ENCODE results near the gene TMCC2. TPM values are rescaled to one million over a fixed set of nuclear protein-coding genes. Genes with fewer than 3 reads are reported as not detected.
A peak's percentile ranks its signal among the peaks of the same experiment; 100 is the strongest.

The TMCC2 gene
- total and polyA plus RNA-seq, 2 donors from 2014 or later: 1.3 to 3.5 TPM

GRCh38 chr1:205190845-205191577 is 36.7 kb upstream of the TMCC2 start:
- Histone ChIP-seq H3K36me3 (ENCODE audit: control insufficient read depth in 2 of 3, insufficient read depth in 3 of 3, low read length in 3 of 3) (peaks cover 0 to 3% (median 0%) of the 10 kb centered on the region in 3 donors), H3K27me3 (ENCODE audit: control insufficient read depth, insufficient read depth, low read length) (no peaks in the 10 kb centered on the region), H3K9ac (ENCODE audit: low read length in 3 of 3) (peak overlapping the region in 1 of 3 donors; percentile 23), H3K4me3 (ENCODE audit: low read length in 3 of 3) (peak overlapping the region in 2 of 3 donors; percentile 31 to 42), H3K27ac (ENCODE audit: low read depth in 2 of 2, low read length in 2 of 2) (peak overlapping the region; percentile 46 to 56), H3K4me1 (ENCODE audit: control insufficient read depth in 2 of 3, insufficient read depth in 2 of 3, low read depth in 1 of 3, low read length in 3 of 3) (peaks cover 13 to 32% (median 24%) of the 10 kb centered on the region in 3 donors), H3K9me3 (ENCODE audit: control insufficient read depth in 2 of 3, insufficient read depth in 1 of 3, low read length in 3 of 3) (no peaks in the 10 kb centered on the region)
- FAIRE-seq (no peak), DNase-seq (peak in 2 of 5 donors; percentile 58 to 62)
- no peak for TF ChIP-seq CTCF (IDR thresholded peaks at IDR 0.05; ENCODE audit: borderline replicate concordance, extremely low read depth, insufficient read depth)
- intact Hi-C loops (cut with DNase I): no loop called here

GRCh38 chr1:205191622-205192021 is 36.1 kb upstream of the TMCC2 start:
- Histone ChIP-seq H3K9me3 (ENCODE audit: control insufficient read depth in 2 of 3, insufficient read depth in 1 of 3, low read length in 3 of 3) (no peaks in the 10 kb centered on the region), H3K36me3 (ENCODE audit: control insufficient read depth in 2 of 3, insufficient read depth in 3 of 3, low read length in 3 of 3) (peaks cover 0 to 3% (median 0%) of the 10 kb centered on the region in 3 donors), H3K27ac (ENCODE audit: low read depth in 2 of 2, low read length in 2 of 2) (peak overlapping the region; percentile 59 to 64), H3K27me3 (ENCODE audit: control insufficient read depth, insufficient read depth, low read length) (no peaks in the 10 kb centered on the region), H3K9ac (ENCODE audit: low read length in 3 of 3) (no peak overlapping the region), H3K4me1 (ENCODE audit: control insufficient read depth in 2 of 3, insufficient read depth in 2 of 3, low read depth in 1 of 3, low read length in 3 of 3) (peaks cover 13 to 30% (median 21%) of the 10 kb centered on the region in 3 donors), H3K4me3 (ENCODE audit: low read length in 3 of 3) (peak overlapping the region in 1 of 3 donors; percentile 1)
- FAIRE-seq (no peak), DNase-seq (peak in 3 of 5 donors; percentile 34 to 61 (median 50))
- no peak for TF ChIP-seq CTCF (IDR thresholded peaks at IDR 0.05; ENCODE audit: borderline replicate concordance, extremely low read depth, insufficient read depth)
- intact Hi-C loops (cut with DNase I): no loop called here

GRCh38 chr1:205192287-205192686 is 35.5 kb upstream of the TMCC2 start:
- no peak overlapping the region for H3K4me3 ChIP-seq (ENCODE audit: low read length in 3 of 3)
- peaks cover 0 to 2% (median 0%) of the 10 kb centered on the region in 3 donors for H3K36me3 ChIP-seq (ENCODE audit: control insufficient read depth in 2 of 3, insufficient read depth in 3 of 3, low read length in 3 of 3)
- intact Hi-C loops (cut with DNase I): no loop called here
- no peak for TF ChIP-seq CTCF (IDR thresholded peaks at IDR 0.05; ENCODE audit: borderline replicate concordance, extremely low read depth, insufficient read depth)
- no peak for FAIRE-seq
- H3K9me3 ChIP-seq (ENCODE audit: control insufficient read depth in 2 of 3, insufficient read depth in 1 of 3, low read length in 3 of 3): no peaks in the 10 kb centered on the region
- H3K4me1 ChIP-seq (ENCODE audit: control insufficient read depth in 2 of 3, insufficient read depth in 2 of 3, low read depth in 1 of 3, low read length in 3 of 3): peaks cover 13 to 29% (median 21%) of the 10 kb centered on the region in 3 donors
- peak overlapping the region; percentile 59 to 64 for H3K27ac ChIP-seq (ENCODE audit: low read depth in 2 of 2, low read length in 2 of 2)
- no peak for DNase-seq
- H3K27me3 ChIP-seq (ENCODE audit: control insufficient read depth, insufficient read depth, low read length): no peaks in the 10 kb centered on the region
- no peak overlapping the region for H3K9ac ChIP-seq (ENCODE audit: low read length in 3 of 3)
